HG03064 (cell line): ENCODE results near the gene CXXC5.

Experiments used
- ATAC-seq: cut with Tn5 transposase; IDR thresholded peaks from one replicate; pipeline ENCODE4 v1.9.1; 2021; ENCODE audit warnings: low read depth; ENCODE audit not compliant: unreplicated experiment

The CXXC5 gene

GRCh38 chr5:139664086-139664693 is 16.0 kb downstream of the CXXC5 start:
- ATAC-seq, result peak; percentile 23

- ATAC-seq, result no peak
Observed at GRCh38 chr5:139664727-139665351, 16.7 kb downstream of the CXXC5 start.

DNA sequence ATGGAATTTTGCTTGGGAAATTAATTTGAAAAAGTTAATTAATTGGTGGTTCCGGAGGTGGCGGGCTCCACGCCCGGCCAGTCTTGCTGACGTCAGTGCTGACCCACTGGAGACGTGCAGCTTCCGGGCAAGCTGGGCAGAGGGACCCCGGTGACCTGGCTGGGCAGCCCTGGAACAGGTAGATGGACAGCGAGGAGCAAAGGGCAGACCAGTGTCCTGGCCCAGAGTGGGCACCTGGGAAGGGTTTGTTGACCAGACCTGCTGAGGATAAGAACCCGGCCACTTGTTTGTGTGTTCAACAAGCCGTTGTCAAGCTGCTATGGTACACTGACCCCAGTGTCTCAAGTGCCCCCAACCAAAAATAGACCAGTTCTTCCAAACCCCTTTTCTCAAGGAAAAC is 17.5 kb downstream of the CXXC5 start:
- no peak for ATAC-seq

- ATAC-seq, result no peak
Observed at GRCh38 chr5:139666551-139666950, 18.4 kb downstream of the CXXC5 start.

GRCh38 chr5:139667001-139667729 is 19.0 kb downstream of the CXXC5 start:
- ATAC-seq, result no peak

- ATAC-seq, result no peak
Observed at GRCh38 chr5:139667730-139668063, 19.5 kb downstream of the CXXC5 start.

DNA sequence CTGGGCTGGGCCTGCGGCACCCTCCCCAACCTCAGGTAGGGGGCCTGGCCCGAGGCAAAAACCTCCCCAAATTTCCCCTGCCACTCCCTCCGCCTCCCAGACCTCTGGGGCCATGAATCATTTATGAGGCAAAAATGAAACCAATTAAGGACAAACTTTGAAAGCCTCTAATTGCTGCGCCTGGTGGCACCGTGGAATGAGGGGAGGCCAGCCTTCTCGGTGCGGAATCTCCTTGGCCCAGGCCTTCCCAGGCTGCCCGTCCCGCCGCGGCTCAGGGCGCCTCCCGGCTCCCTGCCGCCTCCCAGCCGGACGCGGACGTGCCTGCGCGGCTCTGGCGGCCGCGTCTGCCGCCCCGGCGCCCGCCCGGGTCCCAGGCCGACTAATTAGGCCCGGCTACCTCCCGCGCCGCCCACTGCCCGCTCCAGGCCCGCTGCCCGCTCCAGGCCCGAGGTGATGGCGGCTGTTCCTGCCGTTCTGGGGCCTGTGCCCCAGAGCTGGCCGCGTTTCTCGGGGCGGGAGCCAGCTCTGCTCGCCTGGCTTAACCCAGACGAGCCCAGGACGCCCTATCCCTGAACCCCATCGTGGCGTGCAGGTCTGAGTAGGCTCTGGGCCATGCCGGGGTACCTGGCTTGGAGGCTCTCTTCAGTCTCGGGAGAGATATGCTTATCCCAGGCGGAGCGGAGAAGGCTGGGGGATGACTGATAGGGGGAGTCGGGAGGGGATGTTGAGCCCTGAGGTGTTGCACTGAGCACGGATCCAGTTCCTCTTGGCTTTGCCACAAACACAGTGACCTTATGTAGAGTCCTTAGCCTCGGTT is 20.1 kb downstream of the CXXC5 start:
- no peak for ATAC-seq

DNA sequence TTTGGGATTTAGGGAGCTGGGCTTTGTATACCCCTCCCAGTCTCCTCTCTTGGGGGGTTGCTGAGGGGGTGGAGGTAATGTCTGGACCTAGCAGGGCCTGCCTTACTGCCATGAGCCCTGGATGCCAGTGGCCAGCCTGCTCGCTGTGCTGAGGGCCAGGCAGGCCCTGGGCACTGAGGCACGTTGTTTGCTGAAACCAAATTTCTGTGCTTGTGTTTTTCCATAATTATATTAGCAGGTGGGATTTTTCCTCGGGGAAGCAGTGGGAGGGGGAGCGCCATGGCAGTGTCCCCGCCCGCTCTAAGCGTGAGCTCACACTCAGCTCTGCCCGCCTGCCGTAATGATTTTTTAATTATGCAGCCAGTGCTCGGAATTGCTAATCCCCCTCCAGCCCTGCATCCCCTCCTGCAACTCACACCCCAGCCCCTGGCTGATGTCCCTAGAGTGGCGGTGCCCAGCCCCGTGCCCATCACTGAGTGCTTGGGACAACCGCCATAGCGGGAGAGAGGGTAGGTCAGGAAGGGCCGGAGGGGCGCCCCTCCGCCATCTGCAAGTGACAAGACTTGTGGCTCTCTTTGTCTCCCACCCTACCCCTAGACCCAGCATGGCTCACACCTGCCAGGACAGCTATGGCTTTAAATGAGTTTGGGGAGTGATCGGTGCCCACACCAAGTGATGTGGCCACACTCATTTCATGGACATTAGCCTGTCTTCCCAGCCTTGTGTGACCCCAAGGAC is 20.9 kb downstream of the CXXC5 start:
- no peak for ATAC-seq

DNA sequence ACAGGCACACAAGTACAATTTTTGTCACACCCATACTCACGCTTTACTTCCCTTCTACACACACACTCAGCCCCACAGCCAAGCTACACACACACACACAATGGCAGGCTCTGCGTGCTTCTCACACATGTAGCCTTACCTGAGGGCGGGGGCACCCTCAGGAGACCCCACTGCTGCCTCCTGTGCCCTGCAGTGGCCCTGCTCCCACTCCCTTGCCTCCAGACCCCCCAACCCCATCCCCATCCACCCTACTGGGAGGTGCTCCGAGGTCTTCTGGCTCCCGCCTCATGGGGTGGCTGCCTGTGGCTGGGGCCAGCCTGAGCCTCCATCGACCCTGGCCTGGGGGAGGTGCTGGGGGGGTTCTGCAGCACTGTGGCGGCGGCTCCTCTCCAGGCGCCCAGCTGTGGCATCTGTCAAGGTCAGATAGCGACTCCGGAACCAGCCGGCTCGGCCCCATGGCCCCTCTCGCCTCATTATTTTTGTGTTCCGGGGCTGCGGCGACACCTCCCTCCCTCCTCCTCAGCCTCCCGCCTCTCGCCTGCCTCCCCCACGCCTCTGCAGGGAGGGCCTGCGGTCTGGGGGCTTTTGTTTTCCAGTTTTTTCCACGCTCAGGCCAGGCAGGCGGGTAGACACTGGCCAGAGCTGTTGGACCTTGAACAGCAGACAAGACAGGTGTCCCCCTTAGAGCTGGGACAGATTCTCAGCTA is 21.7 kb downstream of the CXXC5 start:
- ATAC-seq, result peak; percentile 15

DNA sequence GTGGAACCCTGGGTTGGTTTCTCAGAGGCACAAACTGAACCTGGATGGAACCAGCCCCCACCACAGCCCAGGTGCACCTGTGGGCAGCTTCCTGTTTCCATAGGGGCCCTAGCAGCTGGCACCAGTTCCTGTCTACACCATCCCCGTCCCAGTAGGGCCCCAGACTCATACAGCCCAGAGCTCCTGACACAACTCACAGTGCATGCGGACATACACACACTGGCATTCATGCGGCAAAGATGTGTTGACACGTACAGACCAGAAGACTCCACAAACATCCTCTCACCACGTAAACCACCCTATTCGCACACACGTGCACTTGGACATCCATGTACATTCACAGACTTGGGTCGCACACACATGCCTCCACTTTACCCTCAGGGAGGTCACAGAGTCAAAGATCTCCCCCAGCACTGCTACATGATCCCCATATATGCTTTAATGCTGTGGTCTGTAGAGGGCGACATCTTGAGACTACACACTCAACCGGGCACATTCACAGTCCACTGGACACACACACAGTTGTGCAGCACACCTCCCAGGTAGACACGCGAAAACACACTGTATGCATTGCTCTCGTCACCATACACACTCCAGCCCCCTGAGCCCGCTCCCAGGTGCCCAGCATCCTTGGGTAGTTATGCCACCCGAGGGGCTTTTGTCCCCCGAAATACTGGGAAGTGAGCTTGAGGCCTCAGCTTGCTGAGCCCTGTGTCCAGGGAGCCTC is 22.4 kb downstream of the CXXC5 start:
- peak; percentile 42 for ATAC-seq

- no peak for ATAC-seq
Observed at GRCh38 chr5:139671096-139671841, 23.1 kb downstream of the CXXC5 start.

DNA sequence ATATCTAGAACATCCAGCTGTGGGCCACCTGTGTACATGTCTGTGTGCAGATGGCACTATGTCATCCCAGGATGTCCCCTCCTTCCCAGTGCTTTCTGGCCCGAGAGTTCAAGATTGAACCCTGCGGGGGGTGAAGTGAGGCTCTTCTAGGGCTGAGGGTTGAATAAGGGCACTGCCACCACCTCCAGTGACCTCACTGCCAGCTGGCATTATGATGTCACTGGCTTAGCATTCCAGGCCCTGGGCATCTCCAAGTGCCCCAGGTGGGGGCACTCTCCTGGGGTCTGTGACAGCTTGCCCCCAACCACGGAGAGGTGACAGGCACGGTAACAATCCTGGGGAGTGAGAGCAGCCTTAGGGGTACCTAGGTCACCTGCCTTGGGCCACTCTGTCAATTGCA is 27.1 kb downstream of the CXXC5 start:
- ATAC-seq, result no peak

- ATAC-seq, result no peak
Observed at GRCh38 chr5:139675825-139676224, 27.7 kb downstream of the CXXC5 start.

DNA sequence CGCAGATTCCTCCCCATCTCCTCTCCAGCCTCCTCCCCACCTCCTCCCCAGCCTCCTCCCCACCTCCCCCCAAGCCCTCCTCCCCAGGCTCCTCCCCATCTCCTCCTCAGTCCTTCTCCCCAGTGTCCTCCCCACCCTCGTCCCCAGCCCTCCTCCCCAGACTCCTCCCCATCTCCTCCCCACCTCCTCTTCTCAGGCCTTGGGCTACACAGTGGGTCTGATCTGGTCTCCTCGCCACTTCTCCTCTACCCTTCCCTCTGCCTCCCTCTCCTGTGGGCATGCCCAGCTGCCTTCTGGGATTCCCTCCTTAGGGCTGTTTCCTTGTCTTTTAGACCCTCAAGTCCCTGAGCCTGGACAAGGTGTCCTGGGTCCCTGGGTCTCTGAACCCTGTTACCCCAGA is 28.3 kb downstream of the CXXC5 start:
- no peak for ATAC-seq

- no peak for ATAC-seq
Observed at GRCh38 chr5:139676951-139677735, 29.0 kb downstream of the CXXC5 start.

DNA sequence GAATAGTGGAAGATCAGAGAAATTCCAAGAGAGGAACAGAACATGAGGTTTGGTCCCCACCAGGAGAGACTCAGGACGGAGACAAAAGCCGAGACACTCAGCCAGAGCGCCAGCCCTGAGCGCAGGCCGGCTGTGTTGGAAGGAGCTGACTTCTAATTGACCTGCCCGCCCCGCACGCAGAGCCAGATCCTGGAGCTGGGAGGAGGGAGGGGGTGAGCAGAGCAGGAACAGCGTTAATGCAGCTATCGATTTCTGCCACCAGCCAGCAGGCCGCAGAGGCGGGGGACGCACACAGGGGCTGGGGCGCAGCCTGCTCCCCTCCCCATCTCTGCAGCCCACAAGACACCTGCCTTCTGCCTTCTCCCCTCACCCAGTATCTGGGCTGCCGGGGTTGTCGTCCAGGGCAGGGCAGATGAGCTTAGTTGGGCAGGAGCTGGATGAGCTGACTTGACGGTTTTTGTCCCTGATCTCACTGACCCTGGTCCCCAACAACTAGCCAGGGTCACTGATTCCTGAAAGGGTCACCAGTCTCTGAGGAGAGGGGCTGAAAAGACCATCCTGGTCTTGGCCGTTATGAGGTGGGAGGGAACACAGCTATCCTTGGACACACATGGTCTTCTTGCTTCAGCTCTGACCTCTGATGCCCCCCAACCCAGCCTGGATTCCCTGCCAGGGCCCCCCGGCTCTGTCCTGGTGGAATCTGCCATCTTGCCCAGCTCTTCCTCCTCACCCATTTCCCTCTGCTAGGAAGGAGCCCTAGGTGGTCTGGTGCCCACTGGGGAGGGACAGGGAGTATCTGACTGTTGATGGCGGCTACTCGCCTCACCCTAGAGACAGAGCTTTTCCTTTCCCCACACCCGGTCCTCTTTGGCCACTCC is 29.8 kb downstream of the CXXC5 start:
- ATAC-seq, result no peak
